ENCODE measurements around the gene GRK4. TPM values are rescaled to one million over a fixed set of nuclear protein-coding genes. Genes with fewer than 3 reads are reported as not detected.

The GRK4 gene
- total and polyA plus RNA-seq, 10 of the 15 experiments (the other 5 are each of a cell fraction or from before 2014, with no cell fraction given): 1.1 to 4.0 (median 2.5) TPM

GRCh38 chr4:3079694-3080123 is 116.3 kb downstream of the GRK4 start:
- peak; percentile 44 for FAIRE-seq
- ChIA-PET RAD21 (ENCODE audit: unreplicated experiment) (interaction anchor here (0.6 to 1.9 kb wide), 5 partner anchors 8 to 125 kb away, joined by 3 to 7 read pairs (median 5); no protein-coding TSS in a partner anchor), CTCF (interaction anchor here (0.6 to 1.2 kb wide), 4 partner anchors 26 to 238 kb away, joined by 3 to 5 read pairs (median 3); no protein-coding TSS in a partner anchor)
- TF ChIP-seq CTCF (IDR thresholded peaks at IDR 0.05 in 2 of 3, conservative IDR thresholded peaks at IDR 0.05 in 1 of 3; ENCODE audit: control insufficient read depth in 2 of 3, extremely low read depth in 1 of 3, insufficient read depth in 1 of 3, low read depth in 3 of 3, low read length in 3 of 3) (no peak), EP300 (IDR thresholded peaks at IDR 0.05; ENCODE audit: borderline replicate concordance in 1 of 2, control insufficient read depth in 1 of 2, low read depth in 2 of 2, low read length in 2 of 2) (no peak), PML (IDR thresholded peaks at IDR 0.05; ENCODE audit: low read length) (no peak), MYC (IDR thresholded peaks at IDR 0.05; ENCODE audit: insufficient read depth, insufficient read length, insufficient replicate concordance, low read length, severe bottlenecking) (no peak), NR2C1 (IDR thresholded peaks at IDR 0.05) (no peak), SMAD5 (IDR thresholded peaks at IDR 0.05; ENCODE audit: low read depth) (0 out of 2 replicates have a peak, but pooled peaks have one; percentile 30), RFX5 (IDR thresholded peaks at IDR 0.05; ENCODE audit: low read depth, low read length) (no peak), SIN3A (IDR thresholded peaks at IDR 0.05; ENCODE audit: low read depth, low read length) (no peak), USF1 (IDR thresholded peaks at IDR 0.05; ENCODE audit: borderline replicate concordance, extremely low read length, insufficient read depth, low read depth, low read length) (no peak), MEF2A (IDR thresholded peaks at IDR 0.05; ENCODE audit: insufficient read depth, low read depth, low read length) (0 out of 2 replicates have a peak, but pooled peaks have one; percentile 55), ATF2 (IDR thresholded peaks at IDR 0.05; ENCODE audit: low read length) (no peak), YBX1 (IDR thresholded peaks at IDR 0.05) (no peak), BRCA1 (IDR thresholded peaks at IDR 0.05; ENCODE audit: low read depth, low read length) (no peak), POLR2AphosphoS2 (IDR thresholded peaks at IDR 0.05; ENCODE audit: low read depth, low read length) (no peak), RAD51 (IDR thresholded peaks at IDR 0.05) (no peak), IRF4 (IDR thresholded peaks at IDR 0.05; ENCODE audit: low read depth, low read length) (no peak), MYB (IDR thresholded peaks at IDR 0.05; ENCODE audit: borderline replicate concordance, low read depth, low read length) (no peak), CHD1 (IDR thresholded peaks at IDR 0.05; ENCODE audit: low read depth, low read length) (no peak), RCOR1 (conservative IDR thresholded peaks at IDR 0.05; ENCODE audit: low read depth, low read length) (no peak)

More at GRCh38 chr4:3079694-3080123, 116.3 kb downstream of the GRK4 start:
- peaks cover 36% of the 10 kb centered on the region for H3K4me1 ChIP-seq (ENCODE audit: control insufficient read depth, insufficient read depth, low read length)
- H3K4me3 ChIP-seq: peak overlapping the region; percentile 63
- H3K9me3 ChIP-seq (replicated peaks; ENCODE audit: control insufficient read depth, insufficient read depth, low read length): no peaks in the 10 kb centered on the region
- H3K4me2 ChIP-seq (ENCODE audit: control insufficient read depth, insufficient read depth): peak overlapping the region; percentile 77
- TSS peak; percentile 0 for BruUV-seq (replicated peaks)
- H4K20me1 ChIP-seq (ENCODE audit: control insufficient read depth, insufficient read depth): no peaks in the 10 kb centered on the region
- POLR2A ChIA-PET: interaction anchor here (0.6 to 1.5 kb wide), 9 partner anchors 8 to 206 kb away, joined by 3 to 10 read pairs (median 5); no protein-coding TSS in a partner anchor
- intact Hi-C loops (cut with micrococcal nuclease; ENCODE audit: unreplicated experiment): loop anchor here (1.0 to 10.0 kb wide), 2 partner anchors 27 to 815 kb away; partner anchors contain the start of gene MXD4
- SMC1A ChIA-PET (ENCODE audit: uncharacterized antibody, unreplicated experiment): interaction anchor here (0.5 to 2.3 kb wide), 7 partner anchors 12 to 678 kb away, joined by 3 to 11 read pairs (median 4); no protein-coding TSS in a partner anchor
- ATAC-seq: peak; percentile 55
- peaks cover 93% of the 10 kb centered on the region for H3K79me2 ChIP-seq (ENCODE audit: control insufficient read depth, insufficient read depth, low read length)
- H3K9ac ChIP-seq (ENCODE audit: control insufficient read depth, insufficient read depth, low read length): peak overlapping the region; percentile 33
- no peaks in the 10 kb centered on the region for H3K27me3 ChIP-seq (replicated peaks in 1 of 2; ENCODE audit: control insufficient read depth in 2 of 2, insufficient read depth in 2 of 2, low read length in 1 of 2)
- in situ Hi-C loops (cut with MboI): loop anchor here (5.0 kb wide), 1 partner anchor 32 kb away; no protein-coding TSS in a partner anchor
- H2AFZ ChIP-seq (ENCODE audit: control insufficient read depth, low read depth, low read length): no peak overlapping the region
- peak; percentile 54 for DNase-seq (ENCODE audit: low read depth, low spot score)
- H3K27ac ChIP-seq (ENCODE audit: control insufficient read depth, insufficient read depth): peak overlapping the region; percentile 94
- WGBS (ENCODE audit: insufficient coverage, insufficient replicate concordance, low lambda C conversion rate, missing lambda C conversion rate): 10% methylated on average over 6 of the region's 6 CpGs
- H3K36me3 ChIP-seq (ENCODE audit: control insufficient read depth in 2 of 2, insufficient read depth in 2 of 2, low read length in 1 of 2): peaks cover 0 to 2% of the 10 kb centered on the region in 2 experiments; a peak in 1 of 4 replicates
